Mesothelial cell of epicardium (in vitro differentiated cells): ENCODE measurements around the gene PTH2. TPM values are rescaled to one million over a fixed set of nuclear protein-coding genes. Genes with fewer than 3 reads are reported as not detected.

ENCODE experiments used
- DNase-seq, 2 experiments: peaks; one replicate each; pipeline ENCODE4 v3.0.0; 2021; ENCODE audit warnings: low spot score in 2 of 2; ENCODE audit not compliant: unreplicated experiment in 2 of 2
- H3K27ac Mint-ChIP-seq: 2 replicates; pipeline ENCODE4 v1.8.0; 2021; ENCODE audit warnings: mixed read lengths
- H3K27me3 Mint-ChIP-seq: 2 replicates; pipeline ENCODE4 v1.8.0; 2021; ENCODE audit warnings: low read depth, mixed read lengths
- H3K36me3 Mint-ChIP-seq: 2 replicates; pipeline ENCODE4 v1.8.0; 2021; ENCODE audit warnings: mixed read lengths
- H3K4me1 Mint-ChIP-seq: 2 replicates; pipeline ENCODE4 v1.8.0; 2021; ENCODE audit warnings: mixed read lengths
- H3K4me3 Mint-ChIP-seq: 2 replicates; pipeline ENCODE4 v1.8.0; 2021; ENCODE audit warnings: mild to moderate bottlenecking, moderate library complexity, mixed read lengths
- H3K9me3 Mint-ChIP-seq: 2 replicates; pipeline ENCODE4 v1.8.0; 2021; ENCODE audit warnings: mixed read lengths
- total RNA-seq: library from RNA; stranded (reverse); gene quantifications from 3 replicates; pipeline ENCODE4 v1.2.1, GENCODE V29; 2021
- TF ChIP-seq, protein P1 (sequence below): fragments of 200-600 bp; sonication (generic); IDR thresholded peaks from one replicate; pipeline ENCODE4 v1.5.0; 2021; ENCODE audit warnings: antibody characterized with exemption; ENCODE audit not compliant: unreplicated experiment

Gene PTH2
- total RNA-seq, 1 donor from 2014 or later: not detected

DNA sequence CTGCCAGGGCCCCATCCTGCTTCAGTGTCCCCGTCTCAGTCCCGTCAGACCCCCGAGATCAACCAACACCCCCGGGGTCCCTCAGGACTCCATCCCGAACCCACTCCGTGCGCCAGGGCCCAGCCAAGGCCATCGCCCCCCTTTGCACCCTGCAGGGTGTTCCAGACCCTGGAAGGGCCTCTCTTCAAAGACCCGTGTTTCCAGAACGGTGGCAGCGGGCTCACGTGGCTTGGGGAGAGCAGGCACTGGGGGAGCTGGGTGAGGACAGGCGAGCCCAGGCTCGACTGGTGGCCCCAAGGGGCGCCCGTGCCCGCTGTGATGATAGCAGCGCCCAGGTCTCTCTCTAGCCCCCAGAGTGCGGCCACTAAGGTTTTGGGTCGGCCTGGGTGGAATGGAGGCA lies 33.8 kb downstream of the PTH2 start:
- no peak for DNase-seq
- Mint-ChIP-seq H3K27me3 (peaks cover 28% of the 10 kb centered on the region), H3K4me1 (no peaks in the 10 kb centered on the region), H3K36me3 (no peaks in the 10 kb centered on the region), H3K9me3 (no peaks in the 10 kb centered on the region), H3K4me3 (no peak overlapping the region), H3K27ac (no peak overlapping the region)
- TF ChIP-seq, protein P1, sequence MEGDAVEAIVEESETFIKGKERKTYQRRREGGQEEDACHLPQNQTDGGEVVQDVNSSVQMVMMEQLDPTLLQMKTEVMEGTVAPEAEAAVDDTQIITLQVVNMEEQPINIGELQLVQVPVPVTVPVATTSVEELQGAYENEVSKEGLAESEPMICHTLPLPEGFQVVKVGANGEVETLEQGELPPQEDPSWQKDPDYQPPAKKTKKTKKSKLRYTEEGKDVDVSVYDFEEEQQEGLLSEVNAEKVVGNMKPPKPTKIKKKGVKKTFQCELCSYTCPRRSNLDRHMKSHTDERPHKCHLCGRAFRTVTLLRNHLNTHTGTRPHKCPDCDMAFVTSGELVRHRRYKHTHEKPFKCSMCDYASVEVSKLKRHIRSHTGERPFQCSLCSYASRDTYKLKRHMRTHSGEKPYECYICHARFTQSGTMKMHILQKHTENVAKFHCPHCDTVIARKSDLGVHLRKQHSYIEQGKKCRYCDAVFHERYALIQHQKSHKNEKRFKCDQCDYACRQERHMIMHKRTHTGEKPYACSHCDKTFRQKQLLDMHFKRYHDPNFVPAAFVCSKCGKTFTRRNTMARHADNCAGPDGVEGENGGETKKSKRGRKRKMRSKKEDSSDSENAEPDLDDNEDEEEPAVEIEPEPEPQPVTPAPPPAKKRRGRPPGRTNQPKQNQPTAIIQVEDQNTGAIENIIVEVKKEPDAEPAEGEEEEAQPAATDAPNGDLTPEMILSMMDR: no peak

DNA sequence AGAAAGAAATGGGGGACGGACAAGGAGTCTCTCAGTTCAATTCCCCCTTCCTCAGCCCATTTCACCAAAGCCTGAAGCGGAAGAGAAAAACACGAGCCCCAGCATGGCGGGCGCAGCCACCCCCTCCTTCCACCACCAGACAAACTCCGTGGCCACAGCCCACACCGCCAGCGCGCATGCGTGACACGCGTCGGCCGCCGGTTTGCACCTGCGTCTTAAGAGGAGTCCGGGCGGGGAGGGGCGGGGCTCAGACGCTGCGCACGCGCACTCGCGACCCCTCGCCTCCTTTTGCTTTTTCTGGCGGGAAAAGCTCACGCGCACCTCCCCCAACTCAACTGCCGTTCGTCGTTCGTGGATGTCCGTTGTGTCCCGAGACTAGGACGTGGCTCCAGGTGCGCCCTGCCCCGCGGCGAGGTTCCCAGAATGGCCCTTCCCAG lies 35.3 kb downstream of the PTH2 start, which contains the start of gene KASH5:
Gene KASH5 (plus strand): TSS at position 314 of the 437 bp plus-strand sequence. CDS start 2,635 bp downstream, outside the sequence.
- Mint-ChIP-seq H3K4me1 (no peaks in the 10 kb centered on the region), H3K9me3 (peaks cover 5% of the 10 kb centered on the region), H3K27me3 (peaks cover 20% of the 10 kb centered on the region), H3K36me3 (no peaks in the 10 kb centered on the region), H3K4me3 (no peak within 1 kb of the TSS), H3K27ac (no peak within 1 kb of the TSS)
- TF ChIP-seq, protein P1: no peak
- DNase-seq: no peak

DNA sequence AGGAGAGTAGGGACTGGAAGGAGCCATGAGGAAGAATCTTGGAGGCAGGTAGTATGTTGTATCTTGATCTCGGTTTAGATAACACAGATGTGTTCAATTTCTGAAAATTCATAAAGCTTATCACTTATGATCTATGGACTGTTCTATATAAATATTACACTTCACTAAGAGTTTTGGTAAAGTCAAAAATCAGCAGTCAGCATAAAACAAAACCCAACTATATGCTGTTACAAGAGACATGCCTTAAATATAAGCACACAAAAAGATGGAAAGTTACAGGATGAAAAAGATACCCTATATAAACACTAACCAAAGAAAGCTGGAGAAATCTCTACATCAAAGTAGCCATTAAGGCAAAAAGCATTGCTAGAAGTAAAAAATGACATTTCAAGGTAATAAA lies 39.6 kb downstream of the PTH2 start:
- H3K4me1 Mint-ChIP-seq: no peaks in the 10 kb centered on the region
- peaks cover 5% of the 10 kb centered on the region for H3K36me3 Mint-ChIP-seq
- H3K27me3 Mint-ChIP-seq: peaks cover 3% of the 10 kb centered on the region
- DNase-seq: no peak
- no peak overlapping the region for H3K4me3 Mint-ChIP-seq
- H3K9me3 Mint-ChIP-seq: peaks cover 15% of the 10 kb centered on the region
- no peak overlapping the region for H3K27ac Mint-ChIP-seq
- TF ChIP-seq, protein P1: no peak

DNA sequence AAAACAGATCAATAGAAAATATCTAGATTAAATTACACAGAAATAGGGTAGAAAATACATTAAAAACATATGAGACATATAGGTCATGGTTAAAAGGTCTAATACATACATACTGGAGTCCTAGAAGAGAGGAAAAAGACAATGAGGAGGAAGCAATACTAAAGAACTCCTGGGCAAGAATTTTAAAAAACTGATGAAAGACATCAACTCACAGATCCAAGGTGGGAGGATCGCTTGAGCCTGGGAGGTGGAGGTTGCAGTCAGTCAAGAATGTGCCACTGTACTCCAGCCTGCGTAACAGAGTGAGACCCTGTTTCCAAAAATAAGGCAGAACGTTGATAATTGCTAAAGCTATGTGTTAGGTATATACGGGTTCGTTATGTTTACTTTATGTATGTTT lies 40.6 kb downstream of the PTH2 start:
- no peak overlapping the region for H3K27ac Mint-ChIP-seq
- no peak overlapping the region for H3K4me3 Mint-ChIP-seq
- no peaks in the 10 kb centered on the region for H3K4me1 Mint-ChIP-seq
- peaks cover 5% of the 10 kb centered on the region for H3K36me3 Mint-ChIP-seq
- peaks cover 3% of the 10 kb centered on the region for H3K27me3 Mint-ChIP-seq
- DNase-seq: no peak
- peaks cover 15% of the 10 kb centered on the region for H3K9me3 Mint-ChIP-seq
- TF ChIP-seq, protein P1: no peak

DNA sequence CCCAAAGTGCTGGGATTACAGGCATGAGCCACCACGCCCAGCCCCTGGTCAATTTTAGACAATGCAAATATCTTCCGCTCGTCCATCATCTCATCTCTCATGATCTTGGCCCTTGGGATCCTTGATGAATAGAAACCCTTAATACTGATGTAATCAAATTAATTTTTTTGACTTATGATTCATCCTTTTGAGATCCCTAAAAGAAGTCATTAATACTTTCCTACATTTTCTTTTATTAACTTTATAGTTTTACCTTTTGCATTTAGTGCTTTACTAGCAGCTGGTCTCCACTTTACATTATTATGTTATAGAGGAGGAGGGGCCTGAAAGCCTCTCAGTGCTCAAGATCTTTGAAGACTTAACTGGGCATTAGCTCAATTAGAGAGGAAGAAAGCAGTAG lies 42.9 kb downstream of the PTH2 start:
- Mint-ChIP-seq H3K27ac (no peak overlapping the region), H3K4me3 (no peak overlapping the region), H3K27me3 (peaks cover 14% of the 10 kb centered on the region), H3K9me3 (peaks cover 15% of the 10 kb centered on the region), H3K4me1 (no peaks in the 10 kb centered on the region), H3K36me3 (peaks cover 5% of the 10 kb centered on the region)
- TF ChIP-seq, protein P1: no peak
- DNase-seq: no peak

DNA sequence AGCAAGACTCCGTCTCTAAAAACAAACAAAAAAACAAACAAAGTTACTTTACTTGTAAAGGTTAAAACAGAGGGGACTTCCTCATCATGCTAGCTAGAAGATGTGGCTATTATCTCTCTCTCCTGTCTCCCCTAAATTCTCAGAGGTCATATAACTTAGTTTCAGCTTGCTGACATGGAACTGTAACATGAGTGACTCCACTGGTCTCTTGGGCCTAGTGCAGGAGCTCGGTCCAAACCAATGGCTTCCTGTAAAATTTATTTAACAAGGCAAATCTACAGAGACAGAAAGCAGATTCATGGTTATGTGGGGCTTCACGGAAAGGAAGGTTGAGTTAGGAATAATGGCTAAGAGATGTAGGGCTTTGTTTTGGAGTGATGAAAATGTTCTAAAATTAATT lies 44.7 kb downstream of the PTH2 start:
- no peak for DNase-seq
- Mint-ChIP-seq H3K4me1 (no peaks in the 10 kb centered on the region), H3K9me3 (peaks cover 11% of the 10 kb centered on the region), H3K27me3 (peaks cover 19% of the 10 kb centered on the region), H3K27ac (no peak overlapping the region), H3K36me3 (peaks cover 5% of the 10 kb centered on the region), H3K4me3 (no peak overlapping the region)
- TF ChIP-seq, protein P1: no peak
